BLaER1 treated with 17β-estradiol and CSF1 and Interleukin-3, amounts not matched to agents 10 nM and 100 nM (cell line): ENCODE measurements around the gene TCTN1.

ENCODE experiments used
- H3K27ac ChIP-seq, 11 experiments: shearing (Covaris generic); formaldehyde crosslinking; 2 replicates each; pipeline ENCODE4 v1.8.1; 2022
- H3K27me3 ChIP-seq, 11 experiments: shearing (Covaris generic); formaldehyde crosslinking; 2 replicates each; pipeline ENCODE4 v1.8.1; 2022
- H3K36me3 ChIP-seq, 11 experiments: shearing (Covaris generic); formaldehyde crosslinking; 2 replicates each; pipeline ENCODE4 v1.8.1; 2022
- H3K4me1 ChIP-seq, 10 experiments: shearing (Covaris generic); formaldehyde crosslinking; 2 replicates each; pipeline ENCODE4 v1.8.1; 2022
- H3K4me2 ChIP-seq, 11 experiments: shearing (Covaris generic); formaldehyde crosslinking; 2 replicates each; pipeline ENCODE4 v1.8.1; 2022
- H3K4me3 ChIP-seq, 10 experiments: shearing (Covaris generic); formaldehyde crosslinking; 2 replicates each; pipeline ENCODE4 v1.8.1; 2022
- H3K9ac ChIP-seq, 11 experiments: shearing (Covaris generic); formaldehyde crosslinking; 2 replicates each; pipeline ENCODE4 v1.8.1; 2022
- H3K9me3 ChIP-seq, 11 experiments: shearing (Covaris generic); formaldehyde crosslinking; replicated peaks in 1 of 11; 2 replicates each; pipeline ENCODE4 v1.8.1; 2022
- H4K20me1 ChIP-seq, 11 experiments: shearing (Covaris generic); formaldehyde crosslinking; 2 replicates each; pipeline ENCODE4 v1.8.1; 2022
- Cebpa-rat ChIP-seq, 11 experiments: shearing (Covaris generic); IDR thresholded peaks; 2 replicates each; pipeline ENCODE4 v1.8.1; 2022

TCTN1 gene

GRCh38 chr12:110687396-110688169, 73.7 kb downstream of the TCTN1 start:
- Histone ChIP-seq H3K27ac (peak overlapping the region in 9 of 11 experiments; percentile 1 to 96 (median 90); a peak in 19 of 22 replicates), H3K9me3 (peaks cover 0 to 25% (median 19%) of the 10 kb centered on the region in 11 experiments; a peak in 16 of 22 replicates), H3K36me3 (peaks cover 24 to 33% (median 31%) of the 10 kb centered on the region in 11 experiments), H3K9ac (peak overlapping the region; percentile 83 to 93 (median 89)), H3K27me3 (no peaks in the 10 kb centered on the region), H3K4me3 (peak overlapping the region; percentile 69 to 91 (median 80)), H4K20me1 (peaks cover 0 to 23% (median 5%) of the 10 kb centered on the region in 11 experiments; a peak in 9 of 22 replicates), H3K4me1 (peaks cover 70 to 77% (median 72%) of the 10 kb centered on the region in 10 experiments), H3K4me2 (peak overlapping the region; percentile 93 to 100 (median 99))
- TF ChIP-seq Cebpa-rat (IDR thresholded peaks at IDR 0.05), result peak in 3 of 11 experiments; percentile 29 to 82 (median 58); a peak in 3 of 22 replicates

GRCh38 chr12:110688446-110689280, 74.7 kb downstream of the TCTN1 start, which contains the start of gene HVCN1:
TSS of gene HVCN1 (minus strand) at chr12:110689115. CDS start at chr12:110683245, 5,870 bp downstream.
- Histone ChIP-seq H4K20me1 (peaks cover 0 to 23% (median 5%) of the 10 kb centered on the region in 11 experiments; a peak in 9 of 22 replicates), H3K36me3 (peaks cover 18 to 23% (median 21%) of the 10 kb centered on the region in 11 experiments), H3K4me2 (peak within 1 kb of the TSS; percentile 93 to 100 (median 99)), H3K27ac (peak within 1 kb of the TSS; percentile 58 to 96 (median 90); a peak in 21 of 22 replicates), H3K4me1 (peaks cover 81 to 88% (median 83%) of the 10 kb centered on the region in 10 experiments), H3K9ac (peak within 1 kb of the TSS; percentile 83 to 93 (median 89)), H3K4me3 (peak within 1 kb of the TSS; percentile 69 to 91 (median 80)), H3K9me3 (peaks cover 0 to 19% (median 16%) of the 10 kb centered on the region in 11 experiments; a peak in 16 of 22 replicates), H3K27me3 (no peaks in the 10 kb centered on the region)
- no peak for TF ChIP-seq Cebpa-rat (IDR thresholded peaks at IDR 0.05)

GRCh38 chr12:110689281-110690126, 75.6 kb downstream of the TCTN1 start:
- Histone ChIP-seq H4K20me1 (peaks cover 0 to 23% (median 5%) of the 10 kb centered on the region in 11 experiments; a peak in 9 of 22 replicates), H3K27ac (peak overlapping the region in 10 of 11 experiments; percentile 74 to 96 (median 90); a peak in 20 of 22 replicates), H3K4me2 (peak overlapping the region; percentile 80 to 100 (median 94)), H3K9ac (peak overlapping the region; percentile 46 to 93 (median 89); a peak in 21 of 22 replicates), H3K4me3 (peak overlapping the region; percentile 69 to 91 (median 80)), H3K4me1 (peaks cover 89 to 94% (median 92%) of the 10 kb centered on the region in 10 experiments), H3K27me3 (no peaks in the 10 kb centered on the region), H3K9me3 (peaks cover 0 to 12% (median 9%) of the 10 kb centered on the region in 11 experiments; a peak in 16 of 22 replicates), H3K36me3 (peaks cover 10 to 15% (median 12%) of the 10 kb centered on the region in 11 experiments)
- TF ChIP-seq Cebpa-rat (IDR thresholded peaks at IDR 0.05), result no peak

DNA sequence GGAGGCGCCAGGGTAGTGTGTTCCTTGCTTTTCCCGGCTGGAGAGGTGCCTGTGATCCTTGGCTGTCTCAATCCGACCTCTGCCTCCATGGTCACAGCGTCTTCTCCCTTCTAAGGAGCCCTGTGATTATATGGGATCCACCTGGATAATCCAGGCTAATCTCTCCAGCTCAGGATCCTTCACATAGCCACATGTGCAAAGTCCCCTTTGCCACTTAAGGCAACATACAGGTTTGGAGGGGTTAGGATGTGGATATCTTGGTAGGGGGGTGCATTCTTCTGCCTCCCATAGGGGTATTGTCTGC, 76.2 kb downstream of the TCTN1 start:
- peaks cover 0 to 6% (median 4%) of the 10 kb centered on the region in 11 experiments; a peak in 13 of 22 replicates for H3K9me3 ChIP-seq
- H3K9ac ChIP-seq, result peak overlapping the region in 10 of 11 experiments; percentile 83 to 93 (median 89); a peak in 18 of 22 replicates
- H3K27ac ChIP-seq, result peak overlapping the region in 10 of 11 experiments; percentile 74 to 96 (median 90); a peak in 20 of 22 replicates
- no peaks in the 10 kb centered on the region for H3K27me3 ChIP-seq
- peaks cover 4 to 9% (median 7%) of the 10 kb centered on the region in 11 experiments; a peak in 20 of 22 replicates for H3K36me3 ChIP-seq
- H4K20me1 ChIP-seq, result peaks cover 0 to 23% (median 5%) of the 10 kb centered on the region in 11 experiments; a peak in 9 of 22 replicates
- no peak for TF ChIP-seq Cebpa-rat (IDR thresholded peaks at IDR 0.05)
- peak overlapping the region; percentile 80 to 100 (median 94) for H3K4me2 ChIP-seq
- peak overlapping the region in 7 of 10 experiments; percentile 78 to 91 (median 81); a peak in 9 of 20 replicates for H3K4me3 ChIP-seq
- peaks cover 92 to 95% (median 94%) of the 10 kb centered on the region in 10 experiments for H3K4me1 ChIP-seq

DNA sequence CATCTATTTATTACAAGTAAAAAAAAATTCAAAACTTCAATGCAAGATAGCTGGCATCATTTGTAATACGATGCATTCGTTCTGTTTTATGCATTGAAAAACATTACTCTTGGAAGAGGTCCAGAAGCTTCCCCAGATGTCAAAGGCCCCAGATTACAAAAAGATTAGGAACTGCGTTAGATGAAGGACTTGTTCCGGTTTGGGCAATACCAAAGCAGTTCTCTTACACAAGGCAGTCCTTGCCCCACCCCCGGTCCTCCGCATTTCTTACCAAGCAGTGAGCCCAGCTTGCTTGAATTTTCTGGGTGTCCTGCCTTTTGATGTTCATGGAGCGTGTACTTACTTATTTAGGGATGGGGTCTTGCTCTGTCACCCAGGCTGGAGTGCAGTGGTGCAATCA, 79.8 kb downstream of the TCTN1 start:
- Histone ChIP-seq H3K36me3 (no peaks in the 10 kb centered on the region), H4K20me1 (no peaks in the 10 kb centered on the region), H3K4me2 (peak overlapping the region; percentile 80 to 100 (median 94)), H3K9me3 (no peaks in the 10 kb centered on the region), H3K4me3 (peak overlapping the region in 5 of 10 experiments; percentile 20 to 46 (median 35); a peak in 9 of 20 replicates), H3K27me3 (no peaks in the 10 kb centered on the region), H3K9ac (peak overlapping the region; percentile 61 to 92 (median 80); a peak in 21 of 22 replicates), H3K4me1 (peaks cover 70 to 95% (median 83%) of the 10 kb centered on the region in 10 experiments), H3K27ac (peak overlapping the region; percentile 80 to 96 (median 90))
- TF ChIP-seq Cebpa-rat (IDR thresholded peaks at IDR 0.05), result peak; percentile 65 to 96 (median 91); a peak in 21 of 22 replicates

- H3K27me3 ChIP-seq, result no peaks in the 10 kb centered on the region
- H4K20me1 ChIP-seq, result no peaks in the 10 kb centered on the region
- H3K4me1 ChIP-seq, result peaks cover 69 to 100% (median 87%) of the 10 kb centered on the region in 10 experiments
- no peaks in the 10 kb centered on the region for H3K9me3 ChIP-seq
- peak overlapping the region; percentile 80 to 96 (median 90) for H3K27ac ChIP-seq
- no peaks in the 10 kb centered on the region for H3K36me3 ChIP-seq
- H3K4me2 ChIP-seq, result peak overlapping the region; percentile 80 to 100 (median 94)
- H3K4me3 ChIP-seq, result peak overlapping the region in 5 of 10 experiments; percentile 20 to 46 (median 35); a peak in 5 of 20 replicates
- peak overlapping the region; percentile 61 to 92 (median 80); a peak in 21 of 22 replicates for H3K9ac ChIP-seq
- no peak for TF ChIP-seq Cebpa-rat (IDR thresholded peaks at IDR 0.05)
Measured at GRCh38 chr12:110694330-110694901, 80.5 kb downstream of the TCTN1 start.

GRCh38 chr12:110696283-110696682, 82.4 kb downstream of the TCTN1 start:
- H3K4me2 ChIP-seq, result peak overlapping the region in 2 of 11 experiments; percentile 67 to 87; a peak in 3 of 22 replicates
- no peaks in the 10 kb centered on the region for H3K9me3 ChIP-seq
- no peaks in the 10 kb centered on the region for H3K36me3 ChIP-seq
- H3K4me1 ChIP-seq, result peaks cover 51 to 83% (median 70%) of the 10 kb centered on the region in 10 experiments
- peak overlapping the region in 3 of 11 experiments; percentile 52 to 95 (median 90); a peak in 2 of 22 replicates for H3K27ac ChIP-seq
- H4K20me1 ChIP-seq, result no peaks in the 10 kb centered on the region
- no peaks in the 10 kb centered on the region for H3K27me3 ChIP-seq
- no peak for TF ChIP-seq Cebpa-rat (IDR thresholded peaks at IDR 0.05)
- no peak overlapping the region for H3K9ac ChIP-seq
- H3K4me3 ChIP-seq, result no peak overlapping the region
